ENCODE results near the gene CD48.

- TF ChIP-seq, protein P1, sequence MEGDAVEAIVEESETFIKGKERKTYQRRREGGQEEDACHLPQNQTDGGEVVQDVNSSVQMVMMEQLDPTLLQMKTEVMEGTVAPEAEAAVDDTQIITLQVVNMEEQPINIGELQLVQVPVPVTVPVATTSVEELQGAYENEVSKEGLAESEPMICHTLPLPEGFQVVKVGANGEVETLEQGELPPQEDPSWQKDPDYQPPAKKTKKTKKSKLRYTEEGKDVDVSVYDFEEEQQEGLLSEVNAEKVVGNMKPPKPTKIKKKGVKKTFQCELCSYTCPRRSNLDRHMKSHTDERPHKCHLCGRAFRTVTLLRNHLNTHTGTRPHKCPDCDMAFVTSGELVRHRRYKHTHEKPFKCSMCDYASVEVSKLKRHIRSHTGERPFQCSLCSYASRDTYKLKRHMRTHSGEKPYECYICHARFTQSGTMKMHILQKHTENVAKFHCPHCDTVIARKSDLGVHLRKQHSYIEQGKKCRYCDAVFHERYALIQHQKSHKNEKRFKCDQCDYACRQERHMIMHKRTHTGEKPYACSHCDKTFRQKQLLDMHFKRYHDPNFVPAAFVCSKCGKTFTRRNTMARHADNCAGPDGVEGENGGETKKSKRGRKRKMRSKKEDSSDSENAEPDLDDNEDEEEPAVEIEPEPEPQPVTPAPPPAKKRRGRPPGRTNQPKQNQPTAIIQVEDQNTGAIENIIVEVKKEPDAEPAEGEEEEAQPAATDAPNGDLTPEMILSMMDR (IDR thresholded peaks at IDR 0.05): no peak
- no peak for TF ChIP-seq EZH2 (IDR thresholded peaks at IDR 0.05; ENCODE audit: borderline replicate concordance, insufficient read depth, low read depth, low read length, poor library complexity, severe bottlenecking)
Observed at GRCh38 chr1:160746836-160747500, 35.3 kb upstream of the CD48 start.
